Panc1 (cell line): ENCODE measurements around the gene CGREF1. TPM values are rescaled to one million over a fixed set of nuclear protein-coding genes. Genes with fewer than 3 reads are reported as not detected.

Experiments used
- ATAC-seq: fragments of 200-7000 bp; cut with Tn5 transposase; 2 replicates; pipeline ENCODE4 v1.9.1; 2020; ENCODE audit warnings: mild to moderate bottlenecking, moderate library complexity
- BruUV-seq: library from RNA; stranded (reverse); fragments of 400-500 nt; replicated peaks from 2 replicates; lab custom pipeline; 2021; lab: Mats Ljungman, UMichigan
- CTCF ChIA-PET: fragments of 300-600 bp; sonication (Branson Sonifier 250); formaldehyde crosslinking; loops from one replicate; lab custom pipeline; 2022; ENCODE audit warnings: antibody characterized with exemption; lab: Charles Lee
- POLR2A ChIA-PET: fragments of 300-600 bp; sonication (Branson Sonifier 250); formaldehyde crosslinking; loops from one replicate; lab custom pipeline; 2022; ENCODE audit warnings: antibody characterized with exemption; lab: Charles Lee
- DNase-seq: peaks from one replicate; pipeline ENCODE4 v3.0.0-alpha.2; 2010; ENCODE audit warnings: low read depth, low spot score
- H3K27ac ChIP-seq: 2 replicates; pipeline ENCODE4 v1.5.1; 2011; ENCODE audit warnings: mild to moderate bottlenecking, low read length, inconsistent platforms
- H3K27me3 ChIP-seq: fragments of 200-500 bp; sonication (Bioruptor generic); 2 replicates; pipeline ENCODE4 v1.6.0; 2014; ENCODE audit warnings: low read length, inconsistent platforms; ENCODE audit not compliant: control insufficient read depth, insufficient read depth
- H3K36me3 ChIP-seq: fragments of 200-500 bp; sonication (Bioruptor generic); 2 replicates; pipeline ENCODE4 v1.5.1; 2014; ENCODE audit warnings: inconsistent platforms, mild to moderate bottlenecking, low read length, moderate library complexity; ENCODE audit not compliant: control insufficient read depth, insufficient read depth
- H3K4me1 ChIP-seq: 2 replicates; pipeline ENCODE4 v1.5.1; 2011; ENCODE audit warnings: inconsistent platforms, mild to moderate bottlenecking, low read length, moderate library complexity; ENCODE audit not compliant: control insufficient read depth, insufficient read depth
- H3K4me3 ChIP-seq, 2 experiments: 2 replicates each; pipeline ENCODE4 v1.5.1; 2011 to 2012; ENCODE audit warnings: low read depth in 2 of 2, low read length in 2 of 2, mild to moderate bottlenecking in 2 of 2, inconsistent platforms in 1 of 2, moderate library complexity in 1 of 2
- H3K9me3 ChIP-seq: fragments of 200-500 bp; sonication (Bioruptor generic); 2 replicates; pipeline ENCODE4 v1.5.1; 2014; ENCODE audit warnings: low read depth, mild to moderate bottlenecking, inconsistent platforms, low read length, moderate library complexity; ENCODE audit not compliant: control insufficient read depth, insufficient read depth
- CTCF ChIP-seq: fragments of 450-650 bp; IDR thresholded peaks from 2 replicates; pipeline ENCODE4 v1.5.1; 2017; ENCODE audit warnings: mild to moderate bottlenecking
- POLR2AphosphoS5 ChIP-seq: IDR thresholded peaks from 2 replicates; pipeline ENCODE4 v1.6.1; 2012; ENCODE audit warnings: mild to moderate bottlenecking, low read depth, low read length, moderate library complexity
- REST ChIP-seq, 2 experiments: IDR thresholded peaks; 2 replicates each; pipeline ENCODE4 v1.6.1; 2011 to 2012; ENCODE audit warnings: low read depth in 2 of 2, control low read depth in 1 of 2, low read length in 1 of 2, mild to moderate bottlenecking in 1 of 2, moderate library complexity in 1 of 2; ENCODE audit not compliant: insufficient read depth in 1 of 2
- SIN3A ChIP-seq: IDR thresholded peaks from 2 replicates; pipeline ENCODE4 v1.6.1; 2012; ENCODE audit warnings: low read depth, mild to moderate bottlenecking, low read length, moderate library complexity, borderline replicate concordance; ENCODE audit not compliant: insufficient read depth
- TCF7L2 ChIP-seq: IDR thresholded peaks from 2 replicates; pipeline ENCODE4 v1.6.1; 2011; ENCODE audit warnings: mild to moderate bottlenecking, low read depth, low read length, inconsistent platforms
- in situ Hi-C: cut with HindIII; loops from 2 replicates; pipeline ENCODE4 v1.10.0; 2016; ENCODE audit warnings: low sequenced_read_pairs, low pct_unique_long_range_greater_than_20kb
- intact Hi-C: fragments of 100-400 bp; cut with micrococcal nuclease; formaldehyde crosslinking; loops from one replicate; pipeline ENCODE4 v1.10.0; 2022; ENCODE audit not compliant: unreplicated experiment
- total RNA-seq: library from RNA; stranded (reverse); gene quantifications from one replicate; pipeline ENCODE4 v1.2.1, GENCODE V29; 2021; ENCODE audit not compliant: unreplicated experiment

CGREF1 gene
- total RNA-seq, 1 experiment from 2014 or later: 10.1 TPM

- in situ Hi-C loops: no loop called here
- intact Hi-C loops: loop anchor here (10.0 kb wide), 1 partner anchor 121 kb away; no protein-coding TSS in a partner anchor
- Histone ChIP-seq H3K27ac (peak overlapping the region; percentile 70), H3K4me3 (peak overlapping the region; percentile 61 to 62), H3K9me3 (no peaks in the 10 kb centered on the region), H3K4me1 (peaks cover 7% of the 10 kb centered on the region), H3K27me3 (no peaks in the 10 kb centered on the region), H3K36me3 (no peaks in the 10 kb centered on the region)
- peak; percentile 90 for ATAC-seq
- ChIA-PET CTCF (interaction anchor here (2.0 kb wide), 1 partner anchor 124 kb away, joined by 5 read pairs; no protein-coding TSS in a partner anchor), POLR2A (no interaction called here)
- TF ChIP-seq CTCF (peak; percentile 97), REST (IDR thresholded peaks at IDR 0.05; ENCODE audit: insufficient read depth in 1 of 2, low read depth in 2 of 2, low read length in 1 of 2) (0 out of 4 replicates have a peak, but pooled peaks of 1 of the 2 experiments have one; percentile 21), POLR2AphosphoS5 (no peak; the same call in 1 of the 2 replicates)
- DNase-seq: peak; percentile 59
- no TSS peak for BruUV-seq
Observed at GRCh38 chr2:27086090-27086723, 32.7 kb downstream of the CGREF1 start.

- Histone ChIP-seq H3K9me3 (no peaks in the 10 kb centered on the region), H3K27me3 (no peaks in the 10 kb centered on the region), H3K4me1 (peaks cover 7% of the 10 kb centered on the region), H3K27ac (peak overlapping the region; percentile 70), H3K4me3 (peak overlapping the region; percentile 61 to 62), H3K36me3 (no peaks in the 10 kb centered on the region)
- ChIA-PET POLR2A (no interaction called here), CTCF (interaction anchor here (2.0 kb wide), 1 partner anchor 124 kb away, joined by 5 read pairs; no protein-coding TSS in a partner anchor)
- no TSS peak for BruUV-seq
- in situ Hi-C loops: no loop called here
- ATAC-seq (peak; percentile 76), DNase-seq (peak; percentile 42)
- no peak for TF ChIP-seq REST (IDR thresholded peaks at IDR 0.05; ENCODE audit: insufficient read depth in 1 of 2, low read depth in 2 of 2, low read length in 1 of 2)
- TF ChIP-seq POLR2AphosphoS5: no peak
- no peak for TF ChIP-seq SIN3A
- no peak; the same call in 1 of the 2 replicates for TF ChIP-seq CTCF
- TF ChIP-seq TCF7L2: no peak
- intact Hi-C loops: loop anchor here (10.0 kb wide), 1 partner anchor 121 kb away; no protein-coding TSS in a partner anchor
Observed at GRCh38 chr2:27085673-27086089, 33.2 kb downstream of the CGREF1 start.
